ENCODE measurements around the gene TTC31.

TTC31 gene

DNA sequence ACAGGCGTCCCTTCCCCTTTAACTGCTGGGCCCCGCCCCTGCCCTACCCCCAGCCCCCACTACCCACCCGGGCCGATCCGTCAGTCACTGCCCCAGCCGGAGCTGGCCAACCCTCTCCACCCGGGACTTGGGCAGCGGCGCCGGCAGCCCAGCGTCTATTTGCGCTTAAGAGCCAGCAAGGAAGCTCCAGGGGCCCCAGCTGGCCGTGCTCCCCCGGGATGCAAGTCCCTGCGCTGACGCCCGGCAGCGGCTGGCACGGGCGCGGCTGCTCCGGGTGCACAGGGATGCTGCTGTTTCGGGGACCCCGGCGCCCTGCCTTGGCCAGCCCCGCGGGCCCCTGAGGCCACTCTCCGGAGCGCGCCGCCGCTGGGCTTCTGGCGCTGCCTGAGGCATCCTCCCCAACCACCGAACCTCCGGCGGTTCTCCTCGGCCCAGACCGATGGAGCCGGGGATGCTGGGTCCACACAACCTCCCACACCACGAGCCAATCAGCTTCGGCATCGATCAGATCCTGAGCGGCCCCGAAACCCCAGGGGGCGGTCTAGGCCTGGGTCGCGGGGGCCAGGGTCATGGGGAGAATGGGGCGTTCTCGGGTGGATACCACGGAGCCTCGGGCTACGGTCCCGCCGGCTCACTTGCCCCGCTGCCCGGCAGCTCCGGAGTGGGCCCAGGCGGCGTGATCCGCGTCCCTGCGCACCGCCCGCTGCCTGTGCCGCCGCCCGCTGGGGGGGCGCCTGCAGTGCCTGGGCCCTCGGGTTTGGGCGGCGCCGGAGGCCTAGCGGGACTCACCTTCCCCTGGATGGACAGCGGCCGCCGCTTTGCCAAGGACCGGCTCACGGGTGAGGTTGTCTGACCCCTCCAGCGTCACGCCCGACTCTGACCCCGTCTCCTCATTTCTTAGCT, 31.7 kb downstream of the TTC31 start, which contains the start of gene TLX2:
TLX2 (plus strand) TSS at position 83 of the 903 bp plus-strand sequence; CDS start at position 440, 357 bp downstream.
- H3K27ac ChIP-seq, result no peak within 1 kb of the TSS
- TF ChIP-seq, protein P1, sequence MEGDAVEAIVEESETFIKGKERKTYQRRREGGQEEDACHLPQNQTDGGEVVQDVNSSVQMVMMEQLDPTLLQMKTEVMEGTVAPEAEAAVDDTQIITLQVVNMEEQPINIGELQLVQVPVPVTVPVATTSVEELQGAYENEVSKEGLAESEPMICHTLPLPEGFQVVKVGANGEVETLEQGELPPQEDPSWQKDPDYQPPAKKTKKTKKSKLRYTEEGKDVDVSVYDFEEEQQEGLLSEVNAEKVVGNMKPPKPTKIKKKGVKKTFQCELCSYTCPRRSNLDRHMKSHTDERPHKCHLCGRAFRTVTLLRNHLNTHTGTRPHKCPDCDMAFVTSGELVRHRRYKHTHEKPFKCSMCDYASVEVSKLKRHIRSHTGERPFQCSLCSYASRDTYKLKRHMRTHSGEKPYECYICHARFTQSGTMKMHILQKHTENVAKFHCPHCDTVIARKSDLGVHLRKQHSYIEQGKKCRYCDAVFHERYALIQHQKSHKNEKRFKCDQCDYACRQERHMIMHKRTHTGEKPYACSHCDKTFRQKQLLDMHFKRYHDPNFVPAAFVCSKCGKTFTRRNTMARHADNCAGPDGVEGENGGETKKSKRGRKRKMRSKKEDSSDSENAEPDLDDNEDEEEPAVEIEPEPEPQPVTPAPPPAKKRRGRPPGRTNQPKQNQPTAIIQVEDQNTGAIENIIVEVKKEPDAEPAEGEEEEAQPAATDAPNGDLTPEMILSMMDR (conservative IDR thresholded peaks at IDR 0.05), result no peak

DNA sequence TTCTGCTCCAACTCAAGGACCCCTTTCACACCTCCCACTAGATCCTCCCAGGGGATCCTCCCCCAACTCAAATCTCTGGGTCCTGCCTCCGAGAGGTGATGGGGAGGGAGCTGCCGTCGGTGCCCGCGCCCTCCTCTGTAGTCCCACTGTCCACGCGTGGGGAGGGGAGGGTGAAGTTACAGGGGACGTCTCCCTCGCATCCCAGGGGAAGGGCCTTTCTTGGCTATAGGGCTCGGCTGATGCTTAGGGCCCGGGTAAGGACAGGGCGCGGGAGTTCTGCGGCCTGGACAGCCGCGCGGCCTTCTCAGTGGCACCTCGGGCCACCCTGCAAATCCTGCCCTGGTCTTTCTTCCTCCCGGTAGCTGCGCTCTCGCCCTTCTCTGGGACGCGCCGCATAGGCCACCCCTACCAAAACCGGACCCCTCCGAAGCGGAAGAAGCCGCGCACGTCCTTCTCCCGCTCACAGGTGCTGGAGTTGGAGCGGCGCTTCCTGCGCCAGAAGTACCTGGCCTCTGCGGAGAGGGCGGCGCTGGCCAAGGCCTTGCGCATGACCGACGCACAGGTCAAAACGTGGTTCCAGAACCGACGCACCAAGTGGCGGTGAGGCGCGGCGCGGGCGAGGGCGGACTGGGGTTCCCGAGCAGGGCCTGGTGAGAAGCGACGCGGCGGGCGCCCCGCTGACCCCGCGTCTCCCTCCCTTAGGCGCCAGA, 32.5 kb downstream of the TTC31 start:
- TF ChIP-seq, protein P1 (conservative IDR thresholded peaks at IDR 0.05), result no peak
- no peak overlapping the region for H3K27ac ChIP-seq

DNA sequence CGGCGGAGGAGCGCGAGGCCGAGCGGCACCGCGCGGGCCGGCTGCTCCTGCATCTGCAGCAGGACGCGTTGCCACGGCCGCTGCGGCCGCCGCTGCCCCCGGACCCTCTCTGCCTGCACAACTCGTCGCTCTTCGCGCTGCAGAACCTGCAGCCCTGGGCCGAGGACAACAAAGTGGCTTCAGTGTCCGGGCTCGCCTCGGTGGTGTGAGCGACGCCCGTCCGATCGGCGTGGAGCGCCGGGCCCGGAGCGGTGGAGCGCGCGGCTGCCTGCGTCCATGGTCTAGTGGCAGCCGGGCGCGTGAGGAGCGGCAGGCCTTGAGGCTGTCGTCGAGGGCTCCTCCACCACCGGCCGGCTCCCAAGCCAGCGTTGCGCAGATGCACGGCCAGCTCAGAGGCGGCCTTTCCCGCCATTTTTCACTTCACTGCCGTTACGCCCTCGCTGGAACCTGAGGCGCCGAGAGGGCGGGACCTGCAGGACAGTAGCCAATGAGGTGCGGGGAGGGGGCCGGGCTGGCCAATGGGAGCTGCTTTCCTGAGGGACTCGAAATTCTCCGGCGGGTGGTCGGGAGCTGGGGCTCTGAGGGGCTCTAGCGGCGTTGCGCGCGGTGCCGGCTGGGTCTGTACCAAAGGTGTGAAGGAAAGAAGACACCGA, 33.2 kb downstream of the TTC31 start:
- TF ChIP-seq, protein P1 (conservative IDR thresholded peaks at IDR 0.05), result no peak
- no peak overlapping the region for H3K27ac ChIP-seq

DNA sequence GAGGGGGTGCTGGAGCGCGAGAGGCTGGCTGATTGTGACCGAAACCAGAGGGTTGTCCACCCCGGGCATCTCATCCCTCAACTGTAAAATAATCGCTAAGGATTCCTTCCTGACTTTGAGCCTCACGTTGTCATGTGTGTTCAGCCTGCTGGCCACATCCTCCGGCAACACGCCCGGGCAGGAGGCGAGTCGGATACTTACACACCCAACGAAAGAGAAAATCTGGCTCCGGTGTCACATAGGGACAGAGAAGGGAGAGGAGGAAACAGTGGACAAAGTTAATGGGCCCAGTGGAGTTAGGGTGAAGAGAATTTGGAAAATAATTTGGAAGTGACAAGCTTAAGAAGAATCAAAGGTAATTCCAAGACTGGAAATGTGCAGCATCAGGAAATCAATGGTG, 33.8 kb downstream of the TTC31 start:
- TF ChIP-seq, protein P1 (conservative IDR thresholded peaks at IDR 0.05), result no peak

DNA sequence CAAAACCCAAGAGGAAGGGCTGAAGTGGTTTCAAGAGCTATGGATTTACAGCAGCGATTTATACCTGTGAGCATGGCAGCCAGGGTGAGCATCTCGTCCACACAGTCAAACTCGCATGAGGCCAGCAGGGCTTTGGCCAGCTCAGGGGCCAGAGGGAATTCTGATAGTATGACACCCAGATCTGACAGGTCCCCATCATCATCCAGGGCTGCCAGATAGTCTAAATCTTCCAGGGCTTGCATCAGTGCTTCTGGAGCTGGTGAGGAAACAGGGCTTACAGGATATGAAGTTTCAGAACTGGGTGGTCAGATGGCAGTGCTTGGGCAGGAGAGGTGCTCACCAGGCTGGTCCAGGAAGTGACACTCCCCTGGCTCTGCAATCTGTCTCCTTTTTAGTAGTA, 39.6 kb downstream of the TTC31 start:
- no peak overlapping the region for H3K27ac ChIP-seq
- TF ChIP-seq, protein P1 (conservative IDR thresholded peaks at IDR 0.05), result no peak

More for the DNA sequence above, 33.8 kb downstream of the TTC31 start:
- H3K27ac ChIP-seq, result no peak overlapping the region

DNA sequence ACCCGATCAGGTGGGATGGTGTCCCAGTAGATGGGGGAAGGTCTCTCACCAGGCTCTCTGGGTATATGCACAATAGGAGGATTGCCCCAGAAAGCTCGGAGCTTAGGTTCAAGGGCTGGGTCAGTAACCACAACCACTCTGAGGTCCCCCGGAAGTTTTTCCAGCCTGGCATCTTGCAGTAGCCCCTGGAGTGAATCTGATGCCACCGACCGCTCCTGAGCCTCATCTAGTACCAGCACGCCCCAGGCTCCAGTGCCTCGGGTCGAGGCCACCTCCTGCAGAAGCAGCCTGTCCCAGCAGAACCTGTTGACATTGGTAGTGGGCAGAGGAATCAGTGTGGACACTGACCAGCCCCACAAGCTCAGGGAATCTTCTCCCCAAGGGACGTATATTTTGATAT, 41.1 kb downstream of the TTC31 start:
- no peak overlapping the region for H3K27ac ChIP-seq

More for the DNA sequence above, 41.1 kb downstream of the TTC31 start:
- TF ChIP-seq, protein P1 (conservative IDR thresholded peaks at IDR 0.05), result no peak
